ENCODE data around the gene SPEG.
A peak's percentile ranks its signal among the peaks of the same experiment; 100 is the strongest.

Gene SPEG

GRCh38 chr2:219461047-219461514 lies 26.4 kb downstream of the SPEG start:
- DNase-seq (ENCODE audit: low read depth in 2 of 2): no peak

DNA sequence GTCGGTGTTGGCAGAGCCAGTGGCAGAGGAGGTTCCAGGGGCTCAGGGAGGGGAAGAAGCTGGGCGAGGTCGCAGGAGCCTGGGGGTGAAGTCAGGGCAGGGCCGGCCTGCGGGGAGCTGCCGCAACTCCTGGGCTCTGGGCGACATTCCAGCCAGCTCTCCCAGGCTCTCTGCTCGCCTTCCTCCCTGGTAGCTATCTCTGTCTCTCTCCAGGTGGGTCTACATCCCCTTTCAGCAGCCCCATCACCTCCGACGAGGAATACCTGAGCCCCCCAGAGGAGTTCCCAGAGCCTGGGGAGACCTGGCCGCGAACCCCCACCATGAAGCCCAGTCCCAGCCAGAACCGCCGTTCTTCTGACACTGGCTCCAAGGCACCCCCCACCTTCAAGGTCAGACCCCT lies 27.0 kb downstream of the SPEG start:
- DNase-seq (ENCODE audit: low read depth in 2 of 2): no peak

DNA sequence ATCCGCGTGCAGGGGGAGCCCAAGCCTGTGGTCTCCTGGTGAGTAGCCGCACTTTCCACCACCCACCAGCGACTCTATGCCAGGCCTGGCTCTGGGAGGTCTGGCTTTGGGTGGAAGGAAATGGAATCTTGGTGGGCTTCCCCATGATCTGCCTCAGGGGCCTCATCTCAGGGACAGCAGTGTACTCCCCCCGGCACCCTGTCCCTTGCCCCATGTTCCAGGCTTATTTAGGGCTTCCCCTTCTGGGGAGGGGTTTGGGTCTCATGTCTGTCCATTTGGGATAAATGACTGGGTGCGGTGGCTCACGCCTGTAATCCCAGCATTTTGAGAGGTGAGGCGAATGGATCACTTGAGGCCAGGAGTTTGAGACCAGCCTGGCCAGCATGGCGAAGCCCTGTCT lies 27.7 kb downstream of the SPEG start:
- DNase-seq (ENCODE audit: low read depth in 2 of 2): no peak

DNA sequence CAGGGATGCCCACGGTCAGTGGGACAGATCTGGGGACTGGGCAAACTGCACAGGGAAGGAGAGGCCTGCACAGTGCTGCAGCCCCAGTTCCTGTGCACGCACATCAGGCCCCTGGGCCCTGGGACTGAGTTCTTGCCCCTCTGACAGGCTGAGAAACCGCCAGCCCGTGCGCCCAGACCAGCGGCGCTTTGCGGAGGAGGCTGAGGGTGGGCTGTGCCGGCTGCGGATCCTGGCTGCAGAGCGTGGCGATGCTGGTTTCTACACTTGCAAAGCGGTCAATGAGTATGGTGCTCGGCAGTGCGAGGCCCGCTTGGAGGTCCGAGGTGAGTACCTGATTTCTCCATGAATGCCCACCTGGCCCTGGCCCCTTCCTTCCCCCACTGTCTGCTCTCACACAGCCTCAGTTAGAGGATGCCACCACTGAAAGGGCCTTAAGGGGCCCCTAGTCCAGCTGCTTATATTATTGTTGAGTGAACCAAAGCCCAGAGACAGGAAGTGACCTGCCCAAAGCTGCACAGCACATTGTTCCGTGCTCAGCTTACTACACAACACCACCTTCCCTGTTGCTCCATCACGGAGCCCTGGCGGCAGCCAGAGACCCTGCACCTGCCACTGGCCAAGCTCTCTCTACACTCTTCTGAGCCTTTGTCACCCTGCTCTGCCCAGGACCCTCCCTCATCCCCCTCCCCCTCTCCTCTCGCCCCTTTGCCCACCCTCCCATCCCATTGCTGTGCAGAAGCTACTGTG lies 29.8 kb downstream of the SPEG start:
- DNase-seq (ENCODE audit: low read depth in 2 of 2): no peak

- DNase-seq (ENCODE audit: low read depth in 2 of 2): no peak
Observed at GRCh38 chr2:219465659-219466561, 31.3 kb downstream of the SPEG start.

DNA sequence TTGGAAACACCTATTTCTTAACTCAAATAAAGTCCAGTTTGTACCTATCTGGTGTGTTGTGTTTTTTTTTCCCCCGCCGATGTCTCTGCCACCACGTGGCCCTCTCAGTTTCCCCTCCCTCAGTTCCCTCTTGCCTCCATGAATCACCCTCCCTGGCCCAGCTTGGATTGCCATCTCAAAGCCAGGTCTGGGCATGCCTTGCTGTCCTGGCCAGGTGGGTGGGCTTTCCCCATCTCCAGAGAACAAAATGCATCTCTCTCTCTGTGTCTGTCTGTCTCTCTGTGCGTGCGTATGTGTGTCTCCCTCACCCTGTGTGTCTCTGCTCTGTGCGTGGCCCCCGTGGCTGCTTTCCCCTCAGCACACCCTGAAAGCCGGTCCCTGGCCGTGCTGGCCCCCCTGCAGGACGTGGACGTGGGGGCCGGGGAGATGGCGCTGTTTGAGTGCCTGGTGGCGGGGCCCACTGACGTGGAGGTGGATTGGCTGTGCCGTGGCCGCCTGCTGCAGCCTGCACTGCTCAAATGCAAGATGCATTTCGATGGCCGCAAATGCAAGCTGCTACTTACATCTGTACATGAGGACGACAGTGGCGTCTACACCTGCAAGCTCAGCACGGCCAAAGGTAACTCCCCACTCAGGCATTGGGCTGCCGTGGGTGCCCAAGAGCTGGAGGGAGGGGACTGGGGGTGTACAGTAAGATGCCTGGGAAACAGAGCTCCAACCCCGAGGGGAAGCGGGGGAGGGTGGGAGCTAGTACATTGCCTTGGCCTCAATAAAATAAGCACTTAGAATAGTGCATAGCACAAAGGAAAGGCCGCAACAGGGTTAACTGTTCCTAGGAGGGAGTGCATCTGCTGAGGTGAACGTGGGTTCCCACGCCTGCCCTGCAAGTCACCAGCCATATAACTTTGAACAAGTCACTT lies 32.4 kb downstream of the SPEG start:
- no peak for DNase-seq (ENCODE audit: low read depth in 2 of 2)

GRCh38 chr2:219467736-219468075 lies 33.1 kb downstream of the SPEG start:
- DNase-seq (ENCODE audit: low read depth in 2 of 2): no peak

GRCh38 chr2:219468410-219469185 lies 34.0 kb downstream of the SPEG start:
- DNase-seq (ENCODE audit: low read depth in 2 of 2): no peak

GRCh38 chr2:219469186-219469724 lies 34.6 kb downstream of the SPEG start:
- no peak for DNase-seq (ENCODE audit: low read depth in 2 of 2)

GRCh38 chr2:219470429-219470828 lies 35.8 kb downstream of the SPEG start:
- no peak for DNase-seq (ENCODE audit: low read depth in 2 of 2)

GRCh38 chr2:219471476-219472371 lies 37.1 kb downstream of the SPEG start:
- no peak for DNase-seq (ENCODE audit: low read depth in 2 of 2)

DNA sequence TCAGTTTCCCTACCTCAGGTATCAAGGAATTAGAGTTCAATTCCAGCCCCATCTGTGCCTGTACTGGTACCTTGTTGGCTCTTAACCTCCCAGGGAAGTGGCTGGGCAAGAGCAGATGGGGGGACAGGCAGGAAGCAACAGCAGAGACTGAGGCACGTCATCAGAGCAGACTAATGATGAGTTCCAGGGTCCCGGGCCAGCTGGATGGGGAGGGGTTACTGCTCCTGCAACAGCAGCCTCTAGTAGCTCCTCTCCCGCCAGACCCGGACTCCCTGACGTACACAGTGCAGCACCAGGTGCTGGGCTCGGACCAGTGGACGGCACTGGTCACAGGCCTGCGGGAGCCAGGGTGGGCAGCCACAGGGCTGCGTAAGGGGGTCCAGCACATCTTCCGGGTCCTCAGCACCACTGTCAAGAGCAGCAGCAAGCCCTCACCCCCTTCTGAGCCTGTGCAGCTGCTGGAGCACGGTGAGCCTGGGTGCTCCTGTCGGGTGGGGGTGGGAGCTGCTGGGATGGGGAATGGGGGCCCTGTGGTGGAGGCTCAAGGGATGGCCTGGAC lies 38.1 kb downstream of the SPEG start:
- DNase-seq (ENCODE audit: low read depth in 2 of 2): no peak

DNA sequence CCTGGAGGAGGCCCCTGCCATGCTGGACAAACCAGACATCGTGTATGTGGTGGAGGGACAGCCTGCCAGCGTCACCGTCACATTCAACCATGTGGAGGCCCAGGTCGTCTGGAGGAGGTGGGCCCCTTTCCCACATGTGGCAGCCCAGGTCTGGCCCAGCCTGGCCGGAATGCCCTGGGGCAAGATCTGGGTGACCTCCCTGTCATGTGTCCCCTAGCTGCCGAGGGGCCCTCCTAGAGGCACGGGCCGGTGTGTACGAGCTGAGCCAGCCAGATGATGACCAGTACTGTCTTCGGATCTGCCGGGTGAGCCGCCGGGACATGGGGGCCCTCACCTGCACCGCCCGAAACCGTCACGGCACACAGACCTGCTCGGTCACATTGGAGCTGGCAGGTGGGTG lies 38.9 kb downstream of the SPEG start:
- DNase-seq (ENCODE audit: low read depth in 2 of 2): no peak

DNA sequence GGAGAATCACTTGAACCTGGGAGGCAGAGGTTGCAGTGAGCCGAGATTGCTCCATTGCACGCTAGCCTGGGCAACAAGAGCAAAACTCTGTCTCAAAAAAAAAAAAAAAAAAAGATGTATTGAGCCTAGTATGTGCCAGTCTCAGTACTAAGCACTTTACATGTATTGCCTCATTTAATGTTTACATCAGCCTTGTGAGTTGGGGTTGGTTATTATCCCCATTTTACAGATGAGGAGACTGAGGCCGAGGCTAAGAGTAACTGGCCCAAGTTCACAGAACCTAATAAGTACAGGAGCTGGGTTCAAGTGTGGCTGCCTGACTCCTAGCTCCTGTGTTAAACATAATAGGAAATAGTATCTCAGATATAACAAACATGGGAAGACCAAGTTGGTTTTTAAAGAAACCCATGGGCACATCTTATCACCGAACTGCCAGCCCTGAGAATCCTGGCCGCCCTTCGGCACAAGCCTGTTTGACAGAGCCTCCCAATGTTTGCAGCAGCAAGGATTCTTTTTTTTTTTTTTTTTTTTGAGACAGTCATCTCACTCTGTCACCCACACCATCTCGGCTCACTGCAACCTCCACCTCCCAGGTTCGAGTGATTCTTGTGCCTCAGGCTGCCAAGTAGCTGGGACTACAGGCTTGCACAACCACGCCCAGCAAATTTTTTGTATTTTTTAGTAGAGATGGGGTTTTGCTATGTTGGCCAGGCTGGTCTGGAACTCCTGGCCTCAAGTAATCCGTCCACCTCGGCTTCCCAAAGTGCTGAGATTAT lies 39.8 kb downstream of the SPEG start:
- no peak for DNase-seq (ENCODE audit: low read depth in 2 of 2)

GRCh38 chr2:219475278-219475677 lies 40.6 kb downstream of the SPEG start:
- no peak for DNase-seq (ENCODE audit: low read depth in 2 of 2)

DNA sequence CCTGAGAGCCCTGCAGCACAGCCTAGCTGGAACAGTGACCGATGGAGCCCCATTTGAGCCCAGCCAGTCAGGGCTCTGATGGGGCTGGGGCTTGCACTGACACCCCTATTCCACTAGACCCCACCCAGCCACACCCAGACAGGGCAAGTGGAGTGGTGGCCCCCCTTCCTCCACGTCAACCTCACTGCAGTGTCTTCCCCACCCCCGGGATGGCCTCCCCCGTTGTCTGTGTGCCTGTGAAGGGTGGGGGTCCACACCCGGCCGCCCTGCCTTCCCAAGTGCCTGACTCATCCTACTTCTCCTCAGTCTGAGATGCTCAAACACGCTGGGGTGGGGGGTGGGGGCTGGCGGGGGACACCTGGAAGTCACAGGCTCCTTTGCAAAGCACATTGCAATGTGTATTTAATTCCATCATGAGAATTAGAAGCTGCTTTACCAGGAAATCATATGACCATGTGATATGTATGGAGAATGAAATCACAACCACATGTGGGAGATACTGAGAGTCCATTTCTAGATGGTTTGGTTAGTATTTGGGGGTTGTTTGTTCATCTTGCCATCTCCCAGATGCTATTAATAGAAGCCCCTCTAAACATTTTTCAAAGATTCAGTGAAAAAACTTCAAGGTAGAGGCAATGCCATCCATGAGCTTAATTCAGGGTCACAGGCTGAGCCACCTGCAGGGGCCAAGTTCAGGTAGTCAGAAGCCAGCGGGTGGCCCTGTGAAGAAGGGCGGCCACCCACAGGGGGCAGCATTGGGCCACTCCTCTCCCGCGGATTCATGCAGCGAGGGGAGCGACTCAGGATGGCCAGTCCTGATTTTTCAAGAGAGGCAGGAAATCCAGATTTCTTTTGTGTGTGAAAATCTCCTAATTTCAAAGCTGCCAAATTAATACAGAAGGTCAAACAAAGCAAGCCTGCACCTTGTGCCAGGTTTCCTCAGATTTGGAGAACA lies 41.3 kb downstream of the SPEG start:
- DNase-seq (ENCODE audit: low read depth in 2 of 2): peak; percentile 54 to 63

- no peak for DNase-seq (ENCODE audit: low read depth in 2 of 2)
Observed at GRCh38 chr2:219476652-219477151, 42.1 kb downstream of the SPEG start.

Measured in stimulated activated CD8-positive, alpha-beta memory T cell treated with anti-CD3 and anti-CD28 coated beads, Interleukin-2, amount 100 ng/mL, for 48 hours (primary cell).